HepG2 (cell line): ENCODE results near the gene LCN12. TPM values are rescaled to one million over a fixed set of nuclear protein-coding genes. Genes with fewer than 3 reads are reported as not detected.
A peak's percentile ranks its signal among the peaks of the same experiment; 100 is the strongest.

Experiments used
- ATAC-seq: fragments of 200-7000 bp; cut with Tn5 transposase; 3 replicates; pipeline ENCODE4 v1.9.1; 2020; ENCODE audit warnings: mild to moderate bottlenecking, moderate library complexity
- BruUV-seq: library from RNA; stranded (reverse); fragments of 400-500 nt; replicated peaks from 2 replicates; lab custom pipeline; 2021; lab: Mats Ljungman, UMichigan
- CTCF ChIA-PET: fragments of 300-600 bp; formaldehyde crosslinking; extraction: SDS; loops from one replicate; lab custom pipeline; 2021; ENCODE audit warnings: low total read pairs, inconsistent platforms, low intra/inter-chr PET ratio; lab: Yijun Ruan, JAX
- POLR2A ChIA-PET: fragments of 350-600 bp; sonication (Branson Sonifier 250); formaldehyde crosslinking; loops from one replicate; lab custom pipeline; 2020; ENCODE audit warnings: antibody characterized with exemption, inconsistent platforms; lab: Yijun Ruan, JAX
- DNase-seq: peaks from one replicate; pipeline ENCODE4 v3.0.0-alpha.2; 2015; ENCODE audit warnings: low spot score
- FAIRE-seq: peaks from 3 replicates; lab custom pipeline; 2011; peaks lifted over from hg19 to GRCh38; lab: Jason Lieb, UNC
- H2AFZ ChIP-seq: one replicate; pipeline ENCODE4 v1.6.1; 2011; ENCODE audit warnings: low read length, inconsistent platforms
- H3K27ac ChIP-seq: fragments of 300-600 bp; 3 replicates; pipeline ENCODE4 v1.8.0; 2011; ENCODE audit warnings: mixed run types, mild to moderate bottlenecking, mixed read lengths, low read length, inconsistent platforms; ENCODE audit not compliant: insufficient read depth; ENCODE audit errors: extremely low read length
- H3K27me3 ChIP-seq, 2 experiments: fragments of 200-600 bp in 1 of 2; 2 replicates in 1 of 2; 3 replicates in 1 of 2; pipeline versions ENCODE4 v1.6.0 to v1.8.0; 2011; ENCODE audit warnings: low read length in 2 of 2, mild to moderate bottlenecking in 2 of 2, moderate library complexity in 2 of 2, inconsistent platforms in 1 of 2; ENCODE audit not compliant: insufficient read depth in 2 of 2, control insufficient read depth in 1 of 2
- H3K36me3 ChIP-seq, 2 experiments: fragments of 200-600 bp in 1 of 2; replicated peaks in 1 of 2; 2 replicates in 1 of 2; 3 replicates in 1 of 2; pipeline versions ENCODE4 v1.5.1 to v1.8.0; 2011; ENCODE audit warnings: low read length in 2 of 2, inconsistent platforms in 1 of 2; ENCODE audit not compliant: insufficient read depth in 2 of 2, control insufficient read depth in 1 of 2
- H3K4me1 ChIP-seq: 2 replicates; pipeline ENCODE4 v1.5.1; 2012; ENCODE audit warnings: low read length, inconsistent platforms; ENCODE audit not compliant: insufficient read depth
- H3K4me2 ChIP-seq: 2 replicates; pipeline ENCODE4 v1.6.0; 2011; ENCODE audit warnings: low read depth, low read length, inconsistent platforms
- H3K4me3 ChIP-seq, 3 experiments: fragments of 200-600 bp in 1 of 3; sonication (generic), shearing (Covaris generic) in 1 of 3; replicated peaks in 1 of 3; 2 replicates each; pipeline ENCODE4 v1.5.1; 2011 to 2016; ENCODE audit warnings: low read length in 3 of 3, inconsistent platforms in 2 of 3, low read depth in 2 of 3, mild to moderate bottlenecking in 2 of 3, control low read depth in 1 of 3, mixed read lengths in 1 of 3; ENCODE audit not compliant: insufficient read depth in 1 of 3
- H3K79me2 ChIP-seq: one replicate; pipeline ENCODE4 v1.6.1; 2011; ENCODE audit warnings: low read length, inconsistent platforms; ENCODE audit not compliant: insufficient read depth
- H3K9ac ChIP-seq: 2 replicates; pipeline ENCODE4 v1.6.0; 2011; ENCODE audit warnings: mild to moderate bottlenecking, low read depth, low read length, inconsistent platforms; ENCODE audit not compliant: insufficient read depth
- H3K9me3 ChIP-seq: 2 replicates; pipeline ENCODE4 v1.5.1; 2012; ENCODE audit warnings: mild to moderate bottlenecking, low read length
- H4K20me1 ChIP-seq: 2 replicates; pipeline ENCODE4 v1.6.0; 2011; ENCODE audit warnings: inconsistent platforms, mild to moderate bottlenecking, low read length, moderate library complexity; ENCODE audit not compliant: insufficient read depth
- BRD4 ChIP-seq: sonication (generic); formaldehyde crosslinking; IDR thresholded peaks from 2 replicates; pipeline ENCODE4 v1.4.0; 2020; ENCODE audit warnings: missing genetic modification reagents
- EEA1 ChIP-seq: sonication (generic); formaldehyde crosslinking; IDR thresholded peaks from 2 replicates; pipeline ENCODE4 v1.5.1; 2020; ENCODE audit warnings: mild to moderate bottlenecking, missing genetic modification reagents, borderline replicate concordance
- KDM5A ChIP-seq: fragments of 200-600 bp; sonication (generic); IDR thresholded peaks from 2 replicates; pipeline ENCODE4 v1.7.0; 2018; ENCODE audit warnings: antibody characterized with exemption, mild to moderate bottlenecking, low read length, borderline replicate concordance
- MXD4 ChIP-seq: IDR thresholded peaks from 2 replicates; pipeline ENCODE4 v1.6.1; 2016; ENCODE audit warnings: mild to moderate bottlenecking, missing biosample characterization, missing genetic modification reagents
- MZF1 ChIP-seq: sonication (generic); formaldehyde crosslinking; IDR thresholded peaks from 2 replicates; pipeline ENCODE4 v1.8.1; 2023; ENCODE audit warnings: mild to moderate bottlenecking, missing genetic modification reagents, borderline replicate concordance
- NFYB ChIP-seq: sonication (generic); formaldehyde crosslinking; IDR thresholded peaks from 2 replicates; pipeline ENCODE4 v1.4.0; 2020; ENCODE audit warnings: missing genetic modification reagents
- RXRA ChIP-seq: sonication (generic); formaldehyde crosslinking; IDR thresholded peaks from 2 replicates; pipeline ENCODE4 v1.5.1; 2020; ENCODE audit warnings: missing genetic modification reagents
- ZNF367 ChIP-seq: sonication (generic); formaldehyde crosslinking; IDR thresholded peaks from 2 replicates; pipeline ENCODE4 v1.4.0; 2020; ENCODE audit warnings: missing genetic modification reagents, borderline replicate concordance
- WGBS: methylation state at CpG from one replicate; pipeline ENCODE4 v1.1.6; 2017; ENCODE audit warnings: low lambda C conversion rate; 5-methylcytosine and 5-hydroxymethylcytosine counted together
- in situ Hi-C: cut with HindIII; loops from 2 replicates; pipeline ENCODE4 v1.10.0; 2017; ENCODE audit warnings: low pct_unique_long_range_greater_than_20kb; ENCODE audit not compliant: extremely low pct_ligation_motif_present
- intact Hi-C: fragments of 100-400 bp; cut with micrococcal nuclease; formaldehyde crosslinking; loops from one replicate; pipeline ENCODE4 v1.10.0; 2022; ENCODE audit not compliant: unreplicated experiment
- polyA plus RNA-seq, 8 experiments: library from polyadenylated mRNA; depleted of rRNA in 3 of 8; stranded (reverse) in 7 of 8; unstranded in 1 of 8; fragments of >200 nt; fragmentation: Illumina TruSeq in 4 of 8; extraction: Trizol in 4 of 8; gene quantifications; 2 replicates each; pipeline versions ENCODE4 v1.2.1 to v1.2.3, GENCODE V29; 2011 to 2016; ENCODE audit warnings: low read depth in 4 of 8, missing spikeins in 1 of 8, mixed read lengths in 1 of 8; ENCODE audit not compliant: insufficient read depth in 1 of 8
- total RNA-seq, 5 experiments: library from RNA; depleted of rRNA; stranded (reverse); fragments of >200 nt; fragmentation: Illumina TruSeq; extraction: Trizol; gene quantifications; 2 replicates each; pipeline ENCODE4 v1.2.3, GENCODE V29; 2016; ENCODE audit warnings: low read depth in 1 of 5
- TF ChIP-seq, protein P1 (sequence below), 2 experiments: sonication (generic) in 1 of 2; formaldehyde crosslinking in 1 of 2; IDR thresholded peaks; 2 replicates each; pipeline versions ENCODE4 v1.5.1 to v1.6.1; 2011 to 2020; ENCODE audit warnings: borderline replicate concordance in 1 of 2, low read depth in 1 of 2, low read length in 1 of 2, mild to moderate bottlenecking in 1 of 2, missing genetic modification reagents in 1 of 2, moderate library complexity in 1 of 2
- TF ChIP-seq, protein P2 (sequence below): sonication (generic); formaldehyde crosslinking; IDR thresholded peaks from 2 replicates; pipeline ENCODE4 v1.8.1; 2023; ENCODE audit warnings: mild to moderate bottlenecking, missing genetic modification reagents
- TF ChIP-seq, protein P3 (sequence below): sonication (generic); formaldehyde crosslinking; IDR thresholded peaks from 2 replicates; pipeline ENCODE4 v1.5.0; 2020; ENCODE audit warnings: missing genetic modification reagents
- TF ChIP-seq, protein P4 (sequence below): sonication (generic); IDR thresholded peaks from 2 replicates; pipeline ENCODE4 v1.6.1; 2016; ENCODE audit warnings: low read depth, borderline replicate concordance
- TF ChIP-seq, protein P5 (sequence below): sonication (generic); formaldehyde crosslinking; IDR thresholded peaks from 2 replicates; pipeline ENCODE4 v1.8.1; 2023; ENCODE audit warnings: mild to moderate bottlenecking, inconsistent platforms, moderate library complexity, missing genetic modification reagents, borderline replicate concordance

LCN12 gene
- total and polyA plus RNA-seq, 2 of the 13 experiments (the other 11 are each of a cell fraction or from before 2014, with no cell fraction given): 3.4 to 6.9 TPM

DNA sequence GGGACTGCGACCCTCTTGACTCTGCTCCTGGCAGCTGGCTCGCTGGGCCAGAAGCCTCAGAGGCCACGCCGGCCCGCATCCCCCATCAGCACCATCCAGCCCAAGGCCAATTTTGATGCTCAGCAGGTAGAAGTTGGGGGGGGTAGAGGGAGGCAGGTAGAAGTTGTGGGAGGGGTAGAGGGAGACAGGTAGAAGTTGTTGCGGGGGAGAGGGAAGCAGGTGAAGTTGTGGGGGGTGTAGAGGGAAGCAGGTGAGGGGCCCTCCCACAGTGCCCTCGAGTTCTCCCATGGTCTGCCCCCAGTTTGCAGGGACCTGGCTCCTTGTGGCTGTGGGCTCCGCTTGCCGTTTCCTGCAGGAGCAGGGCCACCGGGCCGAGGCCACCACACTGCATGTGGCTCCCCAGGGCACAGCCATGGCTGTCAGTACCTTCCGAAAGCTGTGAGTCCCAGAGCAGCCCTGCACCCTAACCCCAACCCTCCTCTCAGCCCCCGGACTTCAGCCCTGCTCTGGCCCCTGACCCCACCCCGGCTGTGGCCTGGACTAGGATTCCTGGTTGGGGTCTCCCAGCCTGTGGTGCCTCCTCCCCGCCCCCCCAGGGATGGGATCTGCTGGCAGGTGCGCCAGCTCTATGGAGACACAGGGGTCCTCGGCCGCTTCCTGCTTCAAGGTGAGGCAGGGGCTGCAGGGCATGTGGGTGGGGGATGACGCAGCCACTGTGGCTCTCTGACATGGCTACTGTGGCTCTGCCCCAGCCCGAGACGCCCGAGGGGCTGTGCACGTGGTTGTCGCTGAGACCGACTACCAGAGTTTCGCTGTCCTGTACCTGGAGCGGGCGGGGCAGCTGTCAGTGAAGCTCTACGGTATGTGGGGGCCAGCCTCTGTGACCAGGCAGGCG lies 6.5 kb upstream of the LCN12 start:
- H4K20me1 ChIP-seq: no peaks in the 10 kb centered on the region
- ChIA-PET CTCF (no interaction called here), POLR2A (interaction anchor here (0.7 to 2.4 kb wide), 8 partner anchors 14 to 90 kb away, joined by 3 to 11 read pairs (median 4); partner anchors contain the start of genes CLIC3, PAXX and TRAF2)
- H3K9me3 ChIP-seq: no peaks in the 10 kb centered on the region
- peaks cover 14% of the 10 kb centered on the region for H3K79me2 ChIP-seq
- in situ Hi-C loops (loop anchor here (5.0 kb wide), 1 partner anchor 87 kb away; the partner anchor contains the start of gene FUT7), intact Hi-C loops (loop anchor here (2.0 kb wide), 1 partner anchor 47 kb away; the partner anchor contains the start of gene PAXX)
- peak; percentile 31 for DNase-seq
- FAIRE-seq: no peak
- H2AFZ ChIP-seq: no peak overlapping the region
- ATAC-seq: no peak
- peaks cover 47% of the 10 kb centered on the region for H3K4me1 ChIP-seq
- 84% methylated on average over 10 of the region's 30 CpGs for WGBS
- peak overlapping the region; percentile 71 for H3K4me2 ChIP-seq
- peaks cover 7 to 22% of the 10 kb centered on the region in 2 experiments for H3K36me3 ChIP-seq
- H3K9ac ChIP-seq: peak overlapping the region; percentile 20; the same call in 1 of the 2 replicates
- H3K27me3 ChIP-seq: no peaks in the 10 kb centered on the region
- peak overlapping the region; percentile 74 for H3K27ac ChIP-seq
- no TSS peak for BruUV-seq
- H3K4me3 ChIP-seq: peak overlapping the region in 2 of 3 experiments; percentile 44 to 52; a peak in 4 of 6 replicates
- no peak for TF ChIP-seq EEA1
- peak; percentile 47; the same call in 1 of the 2 replicates for TF ChIP-seq MXD4 (CRISPR knock-in tag)
- TF ChIP-seq, protein P1, sequence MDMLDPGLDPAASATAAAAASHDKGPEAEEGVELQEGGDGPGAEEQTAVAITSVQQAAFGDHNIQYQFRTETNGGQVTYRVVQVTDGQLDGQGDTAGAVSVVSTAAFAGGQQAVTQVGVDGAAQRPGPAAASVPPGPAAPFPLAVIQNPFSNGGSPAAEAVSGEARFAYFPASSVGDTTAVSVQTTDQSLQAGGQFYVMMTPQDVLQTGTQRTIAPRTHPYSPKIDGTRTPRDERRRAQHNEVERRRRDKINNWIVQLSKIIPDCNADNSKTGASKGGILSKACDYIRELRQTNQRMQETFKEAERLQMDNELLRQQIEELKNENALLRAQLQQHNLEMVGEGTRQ (IDR thresholded peaks at IDR 0.05; ENCODE audit: low read depth, low read length): no peak
- TF ChIP-seq, protein P1 (CRISPR knock-in tag; IDR thresholded peaks at IDR 0.05; ENCODE audit: borderline replicate concordance): no peak
- no peak for TF ChIP-seq NFYB (CRISPR knock-in tag)
- no peak for TF ChIP-seq ZNF367 (CRISPR knock-in tag)
- TF ChIP-seq, protein P2, sequence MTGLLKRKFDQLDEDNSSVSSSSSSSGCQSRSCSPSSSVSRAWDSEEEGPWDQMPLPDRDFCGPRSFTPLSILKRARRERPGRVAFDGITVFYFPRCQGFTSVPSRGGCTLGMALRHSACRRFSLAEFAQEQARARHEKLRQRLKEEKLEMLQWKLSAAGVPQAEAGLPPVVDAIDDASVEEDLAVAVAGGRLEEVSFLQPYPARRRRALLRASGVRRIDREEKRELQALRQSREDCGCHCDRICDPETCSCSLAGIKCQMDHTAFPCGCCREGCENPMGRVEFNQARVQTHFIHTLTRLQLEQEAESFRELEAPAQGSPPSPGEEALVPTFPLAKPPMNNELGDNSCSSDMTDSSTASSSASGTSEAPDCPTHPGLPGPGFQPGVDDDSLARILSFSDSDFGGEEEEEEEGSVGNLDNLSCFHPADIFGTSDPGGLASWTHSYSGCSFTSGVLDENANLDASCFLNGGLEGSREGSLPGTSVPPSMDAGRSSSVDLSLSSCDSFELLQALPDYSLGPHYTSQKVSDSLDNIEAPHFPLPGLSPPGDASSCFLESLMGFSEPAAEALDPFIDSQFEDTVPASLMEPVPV: 0 out of 2 replicates have a peak, but pooled peaks have one; percentile 32
- TF ChIP-seq, protein P3, sequence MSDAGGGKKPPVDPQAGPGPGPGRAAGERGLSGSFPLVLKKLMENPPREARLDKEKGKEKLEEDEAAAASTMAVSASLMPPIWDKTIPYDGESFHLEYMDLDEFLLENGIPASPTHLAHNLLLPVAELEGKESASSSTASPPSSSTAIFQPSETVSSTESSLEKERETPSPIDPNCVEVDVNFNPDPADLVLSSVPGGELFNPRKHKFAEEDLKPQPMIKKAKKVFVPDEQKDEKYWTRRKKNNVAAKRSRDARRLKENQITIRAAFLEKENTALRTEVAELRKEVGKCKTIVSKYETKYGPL: no peak
- TF ChIP-seq, protein P4, sequence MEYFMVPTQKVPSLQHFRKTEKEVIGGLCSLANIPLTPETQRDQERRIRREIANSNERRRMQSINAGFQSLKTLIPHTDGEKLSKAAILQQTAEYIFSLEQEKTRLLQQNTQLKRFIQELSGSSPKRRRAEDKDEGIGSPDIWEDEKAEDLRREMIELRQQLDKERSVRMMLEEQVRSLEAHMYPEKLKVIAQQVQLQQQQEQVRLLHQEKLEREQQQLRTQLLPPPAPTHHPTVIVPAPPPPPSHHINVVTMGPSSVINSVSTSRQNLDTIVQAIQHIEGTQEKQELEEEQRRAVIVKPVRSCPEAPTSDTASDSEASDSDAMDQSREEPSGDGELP: no peak
- TF ChIP-seq BRD4 (CRISPR knock-in tag): no peak
- no peak for TF ChIP-seq KDM5A
- TF ChIP-seq MZF1 (CRISPR knock-in tag): no peak
- no peak for TF ChIP-seq RXRA (CRISPR knock-in tag)
- TF ChIP-seq, protein P5, sequence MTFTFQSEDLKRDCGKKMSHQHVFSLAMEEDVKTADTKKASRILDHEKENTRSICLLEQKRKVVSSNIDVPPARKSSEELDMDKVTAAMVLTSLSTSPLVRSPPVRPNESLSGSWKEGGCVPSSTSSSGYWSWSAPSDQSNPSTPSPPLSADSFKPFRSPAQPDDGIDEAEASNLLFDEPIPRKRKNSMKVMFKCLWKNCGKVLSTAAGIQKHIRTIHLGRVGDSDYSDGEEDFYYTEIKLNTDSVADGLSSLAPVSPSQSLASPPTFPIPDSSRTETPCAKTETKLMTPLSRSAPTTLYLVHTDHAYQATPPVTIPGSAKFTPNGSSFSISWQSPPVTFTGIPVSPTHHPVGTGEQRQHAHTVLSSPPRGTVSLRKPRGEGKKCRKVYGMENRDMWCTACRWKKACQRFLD (CRISPR knock-in tag): no peak
